H9 (cell line): Measurements from ENCODE around the gene NSUN3. TPM values are rescaled to one million over a fixed set of nuclear protein-coding genes. Genes with fewer than 3 reads are reported as not detected.

Experiments used
- DNase-seq: peaks from one replicate; pipeline ENCODE4 v3.0.0-alpha.2; 2017
- H2AFZ ChIP-seq: one replicate; pipeline ENCODE4 v1.6.1; 2013; ENCODE audit warnings: mild to moderate bottlenecking, low read length, control low read depth, moderate library complexity
- H2AK5ac ChIP-seq: 2 replicates; pipeline ENCODE4 v1.6.1; 2013; ENCODE audit warnings: low read length, control low read depth, mixed read lengths; ENCODE audit not compliant: insufficient read length
- H2BK120ac ChIP-seq: one replicate; pipeline ENCODE4 v1.6.1; 2013; ENCODE audit warnings: low read depth, mild to moderate bottlenecking, low read length, control low read depth, inconsistent platforms; ENCODE audit not compliant: poor library complexity, severe bottlenecking
- H2BK12ac ChIP-seq: 2 replicates; pipeline ENCODE4 v1.6.1; 2013; ENCODE audit warnings: low read length, control low read depth, mixed read lengths, low read depth; ENCODE audit not compliant: insufficient read length
- H2BK15ac ChIP-seq: 2 replicates; pipeline ENCODE4 v1.6.1; 2013; ENCODE audit warnings: low read depth, low read length, control low read depth
- H2BK20ac ChIP-seq: one replicate; pipeline ENCODE4 v1.6.1; 2013; ENCODE audit warnings: low read depth, mild to moderate bottlenecking, low read length, control low read depth, inconsistent platforms; ENCODE audit not compliant: poor library complexity, severe bottlenecking
- H2BK5ac ChIP-seq: 2 replicates; pipeline ENCODE4 v1.6.1; 2013; ENCODE audit warnings: low read length, control low read depth, mixed read lengths; ENCODE audit not compliant: insufficient read length
- H3K14ac ChIP-seq: 2 replicates; pipeline ENCODE4 v1.6.1; 2013; ENCODE audit warnings: low read length, control low read depth; ENCODE audit not compliant: insufficient read depth
- H3K18ac ChIP-seq: 2 replicates; pipeline ENCODE4 v1.6.1; 2013; ENCODE audit warnings: low read depth, mild to moderate bottlenecking, mixed read lengths, low read length, control low read depth; ENCODE audit not compliant: insufficient read length
- H3K23ac ChIP-seq: 2 replicates; pipeline ENCODE4 v1.6.1; 2013; ENCODE audit warnings: low read length, control low read depth, mixed read lengths, low read depth; ENCODE audit not compliant: insufficient read length
- H3K23me2 ChIP-seq: 2 replicates; pipeline ENCODE4 v1.6.1; 2013; ENCODE audit warnings: low read depth, mild to moderate bottlenecking, mixed read lengths, low read length, control low read depth; ENCODE audit not compliant: insufficient read length, poor library complexity, severe bottlenecking
- H3K27ac ChIP-seq: 2 replicates; pipeline ENCODE4 v1.5.1; 2013; ENCODE audit warnings: low read length, control low read depth, mixed read lengths, low read depth; ENCODE audit not compliant: insufficient read length
- H3K27me3 ChIP-seq: 2 replicates; pipeline ENCODE4 v1.6.1; 2013; ENCODE audit warnings: low read length, control low read depth, inconsistent platforms; ENCODE audit not compliant: insufficient read depth
- H3K4ac ChIP-seq: 2 replicates; pipeline ENCODE4 v1.6.1; 2013; ENCODE audit warnings: low read depth, mild to moderate bottlenecking, control low read depth, inconsistent platforms, low read length, moderate library complexity
- H3K4me1 ChIP-seq: 2 replicates; pipeline ENCODE4 v1.6.1; 2013; ENCODE audit warnings: low read length, control low read depth, inconsistent platforms; ENCODE audit not compliant: insufficient read depth
- H3K4me2 ChIP-seq: 2 replicates; pipeline ENCODE4 v1.6.1; 2013; ENCODE audit warnings: low read length, control low read depth, mixed read lengths; ENCODE audit not compliant: insufficient read length, insufficient read depth
- H3K56ac ChIP-seq: 2 replicates; pipeline ENCODE4 v1.6.1; 2013; ENCODE audit warnings: low read depth, mild to moderate bottlenecking, mixed read lengths, low read length, control low read depth; ENCODE audit not compliant: insufficient read length
- H3K79me1 ChIP-seq: 2 replicates; pipeline ENCODE4 v1.6.1; 2013; ENCODE audit warnings: low read depth, mild to moderate bottlenecking, moderate library complexity, low read length, control low read depth, inconsistent platforms; ENCODE audit not compliant: insufficient read depth, poor library complexity, severe bottlenecking
- H3K79me2 ChIP-seq: 2 replicates; pipeline ENCODE4 v1.6.1; 2013; ENCODE audit warnings: low read length, control low read depth, inconsistent platforms; ENCODE audit not compliant: insufficient read depth
- H3K9ac ChIP-seq: 2 replicates; pipeline ENCODE4 v1.6.1; 2013; ENCODE audit warnings: low read length, control low read depth, mixed read lengths; ENCODE audit not compliant: insufficient read length; ENCODE audit errors: extremely low read depth
- H3K9me3 ChIP-seq: one replicate; pipeline ENCODE4 v1.6.1; 2013; ENCODE audit warnings: low read depth, low read length, inconsistent platforms; ENCODE audit not compliant: control insufficient read depth
- H3T11ph ChIP-seq: one replicate; pipeline ENCODE4 v1.6.1; 2013; ENCODE audit warnings: mild to moderate bottlenecking, low read length, control low read depth, inconsistent platforms
- H4K20me1 ChIP-seq: one replicate; pipeline ENCODE4 v1.6.1; 2013; ENCODE audit not compliant: control insufficient read depth, insufficient read length, insufficient read depth
- H4K5ac ChIP-seq: 2 replicates; pipeline ENCODE4 v1.6.1; 2013; ENCODE audit warnings: low read depth, mild to moderate bottlenecking, mixed read lengths, low read length, control low read depth; ENCODE audit not compliant: insufficient read length
- H4K8ac ChIP-seq: replicated peaks from 2 replicates; pipeline ENCODE4 v1.6.1; 2013; ENCODE audit warnings: low read length, control low read depth, mixed read lengths, low read depth; ENCODE audit not compliant: insufficient read length
- H4K91ac ChIP-seq: 2 replicates; pipeline ENCODE4 v1.6.1; 2013; ENCODE audit warnings: low read depth, mild to moderate bottlenecking, moderate library complexity, mixed read lengths, low read length, control low read depth; ENCODE audit not compliant: insufficient read length
- H3K27ac Mint-ChIP-seq, 3 experiments: 2 replicates in 2 of 3; 3 replicates in 1 of 3; pipeline ENCODE4 v1.8.0; 2020 to 2021; ENCODE audit warnings: mixed read lengths in 3 of 3, mild to moderate bottlenecking in 1 of 3, moderate library complexity in 1 of 3
- H3K27me3 Mint-ChIP-seq: 2 replicates; pipeline ENCODE4 v1.8.0; 2021; ENCODE audit warnings: low read depth, mild to moderate bottlenecking, moderate library complexity, mixed read lengths
- H3K36me3 Mint-ChIP-seq, 3 experiments: 2 replicates in 2 of 3; 3 replicates in 1 of 3; pipeline ENCODE4 v1.8.0; 2020 to 2021; ENCODE audit warnings: low read depth in 3 of 3, mixed read lengths in 3 of 3; ENCODE audit not compliant: insufficient read depth in 1 of 3
- H3K4me1 Mint-ChIP-seq, 2 experiments: 2 replicates each; pipeline ENCODE4 v1.8.0; 2020; ENCODE audit warnings: mixed read lengths in 2 of 2
- H3K4me3 Mint-ChIP-seq, 2 experiments: 2 replicates in 1 of 2; 3 replicates in 1 of 2; pipeline ENCODE4 v1.8.0; 2020 to 2021; ENCODE audit warnings: mild to moderate bottlenecking in 2 of 2, mixed read lengths in 2 of 2, moderate library complexity in 1 of 2
- H3K9me3 Mint-ChIP-seq, 2 experiments: 2 replicates in 1 of 2; 3 replicates in 1 of 2; pipeline ENCODE4 v1.8.0; 2020; ENCODE audit warnings: mild to moderate bottlenecking in 2 of 2, mixed read lengths in 2 of 2, moderate library complexity in 1 of 2
- CTCF ChIP-seq: fragments of 200-600 bp; sonication (generic); conservative IDR thresholded peaks from 3 replicates; pipeline ENCODE4 v1.8.0; 2021; ENCODE audit warnings: antibody characterized with exemption, mild to moderate bottlenecking
- WGBS: extraction: QIAGEN DNeasy Blood & Tissue Kit; methylation state at CpG from one replicate; pipeline ENCODE4 v1.1.7; 2013; ENCODE audit warnings: missing lambda C conversion rate, low lambda C conversion rate, mixed read lengths; ENCODE audit not compliant: insufficient read length; ENCODE audit errors: extremely low coverage; 5-methylcytosine and 5-hydroxymethylcytosine counted together
- total RNA-seq: library from RNA; stranded (reverse); gene quantifications from 2 replicates; pipeline ENCODE4 v1.2.1, GENCODE V29; 2021

NSUN3 gene
- total RNA-seq, 1 experiment from 2014 or later, result 7.4 TPM

DNA sequence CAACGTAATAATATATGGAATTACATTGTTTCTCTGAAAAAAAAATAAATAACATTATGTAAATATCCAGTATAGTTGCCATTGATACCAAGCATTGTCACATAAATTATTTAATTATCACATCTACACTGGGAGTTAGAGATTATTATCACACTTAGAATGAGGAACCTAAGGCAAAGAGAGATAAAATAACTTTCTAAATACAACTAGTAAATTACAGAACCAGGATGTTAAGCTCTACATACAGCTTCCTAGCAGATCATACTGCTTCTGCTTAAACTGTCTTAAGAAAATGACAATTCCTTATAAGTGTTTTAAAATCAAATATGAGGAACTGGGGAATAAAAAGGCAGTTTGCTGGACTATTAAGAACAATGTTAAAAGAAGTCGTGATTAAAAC lies 104.5 kb downstream of the NSUN3 start:
- Histone ChIP-seq H3T11ph (no peak overlapping the region), H2BK12ac (no peak overlapping the region), H2BK5ac (no peak overlapping the region), H3K27me3 (no peaks in the 10 kb centered on the region), H2AFZ (no peak overlapping the region), H4K8ac (no peak overlapping the region), H3K4me2 (no peak overlapping the region), H3K79me1 (no peaks in the 10 kb centered on the region), H3K79me2 (no peaks in the 10 kb centered on the region), H3K23me2 (no peaks in the 10 kb centered on the region), H2AK5ac (no peak overlapping the region), H3K27ac (no peak overlapping the region), H4K5ac (no peak overlapping the region), H3K56ac (no peak overlapping the region), H3K4ac (no peak overlapping the region), H2BK20ac (no peak overlapping the region), H3K18ac (no peak overlapping the region), H3K23ac (no peak overlapping the region), H3K14ac (no peak overlapping the region), H2BK15ac (no peak overlapping the region), H3K9ac (no peak overlapping the region), H3K9me3 (no peaks in the 10 kb centered on the region), H4K20me1 (no peaks in the 10 kb centered on the region), H3K4me1 (no peaks in the 10 kb centered on the region), H4K91ac (no peak overlapping the region), H2BK120ac (no peak overlapping the region)
- no peak for TF ChIP-seq CTCF
- Mint-ChIP-seq H3K27me3 (no peaks in the 10 kb centered on the region), H3K9me3 (no peaks in the 10 kb centered on the region), H3K4me1 (no peaks in the 10 kb centered on the region), H3K27ac (no peak overlapping the region), H3K36me3 (no peaks in the 10 kb centered on the region), H3K4me3 (no peak overlapping the region)
- WGBS, result no CpG with 5 or more reads among the region's 2 CpGs
- DNase-seq, result no peak
